Prostate gland (tissue), 2 donors: ENCODE results near the gene IL9. TPM values are rescaled to one million over a fixed set of nuclear protein-coding genes. Genes with fewer than 3 reads are reported as not detected.

Experiments
- DNase-seq: peaks from one replicate; pipeline ENCODE4 v3.0.0-alpha.2; 2019; ENCODE audit warnings: low spot score
- H3K27ac ChIP-seq, 2 donors: fragments of 200-600 bp; sonication (generic); 2 replicates each; pipeline ENCODE4 v1.5.1; 2017 to 2019
- H3K27me3 ChIP-seq: fragments of 200-600 bp; sonication (generic); replicated peaks from 2 replicates; pipeline ENCODE4 v1.5.1; 2019; ENCODE audit not compliant: insufficient read depth
- H3K36me3 ChIP-seq, 2 donors: fragments of 200-600 bp; sonication (generic); 1 replicate in 1 of 2; 2 replicates in 1 of 2; pipeline versions ENCODE4 v1.5.1 to v1.8.1; 2017 to 2019
- H3K4me1 ChIP-seq: fragments of 200-600 bp; sonication (generic); replicated peaks from 2 replicates; pipeline ENCODE4 v1.5.1; 2019
- H3K4me3 ChIP-seq, 2 donors: fragments of 200-600 bp; sonication (generic); 2 replicates each; pipeline ENCODE4 v1.5.1; 2017 to 2019
- H3K9me3 ChIP-seq: fragments of 200-600 bp; sonication (generic); 2 replicates; pipeline ENCODE4 v1.5.1; 2017
- CTCF ChIP-seq, 4 experiments: fragments of 200-600 bp in 2 of 4; fragments of 450-650 bp in 2 of 4; sonication (generic) in 2 of 4; IDR thresholded peaks; 1 replicate in 3 of 4; 2 replicates in 1 of 4; pipeline ENCODE4 v1.5.1; 2016 to 2019; ENCODE audit warnings: antibody characterized with exemption in 4 of 4, mild to moderate bottlenecking in 2 of 4, moderate library complexity in 2 of 4
- POLR2A ChIP-seq: fragments of 450-650 bp; IDR thresholded peaks from one replicate; pipeline ENCODE4 v1.6.1; 2016; ENCODE audit warnings: antibody characterized with exemption, mild to moderate bottlenecking
- POLR2AphosphoS5 ChIP-seq: sonication (generic); formaldehyde crosslinking; IDR thresholded peaks from one replicate; pipeline ENCODE4 v1.6.1; 2017; ENCODE audit warnings: antibody characterized with exemption
- WGBS: methylation state at CpG from one replicate; pipeline ENCODE4 v1.1.5; 2018; 5-methylcytosine and 5-hydroxymethylcytosine counted together
- intact Hi-C: fragments of 100-400 bp; cut with DNase I; formaldehyde crosslinking; loops from one replicate; pipeline ENCODE4 v1.14.2; 2022
- total RNA-seq, 2 donors: library from RNA; depleted of rRNA; stranded (reverse); fragments of >200 nt; gene quantifications; one replicate each; pipeline ENCODE4 v1.1.0, GENCODE V29; 2016

Gene IL9
- total RNA-seq, 2 donors from 2014 or later, result not detected

GRCh38 chr5:135905144-135905543 lies 9.5 kb upstream of the IL9 start:
- 78% methylated on average over 1 of the region's 1 CpG for WGBS
- no peaks in the 10 kb centered on the region for H3K36me3 ChIP-seq
- H3K27me3 ChIP-seq, result no peaks in the 10 kb centered on the region
- no peak overlapping the region for H3K27ac ChIP-seq
- H3K4me1 ChIP-seq, result no peaks in the 10 kb centered on the region
- H3K4me3 ChIP-seq, result no peak overlapping the region
- no peaks in the 10 kb centered on the region for H3K9me3 ChIP-seq
- TF ChIP-seq POLR2A (no peak), CTCF (IDR thresholded peaks at IDR 0.05) (no peak)
- intact Hi-C loops, result no loop called here
- DNase-seq, result no peak

- H3K4me1 ChIP-seq, result no peaks in the 10 kb centered on the region
- H3K9me3 ChIP-seq, result no peaks in the 10 kb centered on the region
- no peaks in the 10 kb centered on the region for H3K27me3 ChIP-seq
- 10% methylated on average over 3 of the region's 3 CpGs for WGBS
- TF ChIP-seq CTCF (IDR thresholded peaks at IDR 0.05) (no peak), POLR2A (no peak), POLR2AphosphoS5 (no peak)
- intact Hi-C loops, result no loop called here
- no peaks in the 10 kb centered on the region for H3K36me3 ChIP-seq
- no peak overlapping the region for H3K27ac ChIP-seq
- H3K4me3 ChIP-seq, result no peak overlapping the region
- DNase-seq, result no peak
Observed at GRCh38 chr5:135901633-135902032, 6.0 kb upstream of the IL9 start.

- Histone ChIP-seq H3K4me1 (no peaks in the 10 kb centered on the region), H3K36me3 (no peaks in the 10 kb centered on the region), H3K9me3 (no peaks in the 10 kb centered on the region), H3K27ac (no peak overlapping the region), H3K4me3 (no peak overlapping the region), H3K27me3 (no peaks in the 10 kb centered on the region)
- intact Hi-C loops, result no loop called here
- DNase-seq, result no peak
- 43% methylated on average over 3 of the region's 3 CpGs for WGBS
- no peak for TF ChIP-seq CTCF (IDR thresholded peaks at IDR 0.05)
- no peak for TF ChIP-seq POLR2A
- TF ChIP-seq POLR2AphosphoS5, result no peak
Observed at GRCh38 chr5:135900276-135900675, 4.6 kb upstream of the IL9 start.

GRCh38 chr5:135898651-135899050 lies 3.0 kb upstream of the IL9 start:
- intact Hi-C loops, result no loop called here

More at GRCh38 chr5:135898651-135899050, 3.0 kb upstream of the IL9 start:
- H3K4me3 ChIP-seq, result no peak overlapping the region
- WGBS, result 95% methylated on average over 6 of the region's 6 CpGs
- no peaks in the 10 kb centered on the region for H3K36me3 ChIP-seq
- no peak for DNase-seq
- H3K4me1 ChIP-seq, result no peaks in the 10 kb centered on the region
- no peak overlapping the region for H3K27ac ChIP-seq
- no peak for TF ChIP-seq POLR2A
- TF ChIP-seq CTCF (IDR thresholded peaks at IDR 0.05), result no peak
- no peak for TF ChIP-seq POLR2AphosphoS5
- H3K9me3 ChIP-seq, result no peaks in the 10 kb centered on the region
- H3K27me3 ChIP-seq, result no peaks in the 10 kb centered on the region
